HUES48 (cell line): Measurements from ENCODE around the gene UROD.

Experiments
- H3K27ac ChIP-seq: one replicate; pipeline ENCODE4 v1.7.0; 2013; ENCODE audit warnings: low read depth, low read length, inconsistent platforms
- H3K27me3 ChIP-seq: 2 replicates; pipeline ENCODE4 v1.6.1; 2013; ENCODE audit warnings: mild to moderate bottlenecking, low read length; ENCODE audit not compliant: control insufficient read depth, insufficient read depth
- H3K36me3 ChIP-seq: 2 replicates; pipeline ENCODE4 v1.6.1; 2013; ENCODE audit warnings: low read length; ENCODE audit not compliant: control insufficient read depth, insufficient read depth
- H3K4me1 ChIP-seq: 2 replicates; pipeline ENCODE4 v1.6.1; 2013; ENCODE audit warnings: mild to moderate bottlenecking, low read length; ENCODE audit not compliant: control insufficient read depth, insufficient read depth
- H3K4me3 ChIP-seq: 2 replicates; pipeline ENCODE4 v1.5.1; 2013; ENCODE audit warnings: mild to moderate bottlenecking, low read depth, low read length
- H3K9ac ChIP-seq: 2 replicates; pipeline ENCODE4 v1.6.1; 2013; ENCODE audit warnings: mild to moderate bottlenecking, low read depth, low read length, moderate library complexity
- H3K9me3 ChIP-seq: 2 replicates; pipeline ENCODE4 v1.6.1; 2013; ENCODE audit warnings: low read length; ENCODE audit not compliant: control insufficient read depth, insufficient read depth

UROD gene

DNA sequence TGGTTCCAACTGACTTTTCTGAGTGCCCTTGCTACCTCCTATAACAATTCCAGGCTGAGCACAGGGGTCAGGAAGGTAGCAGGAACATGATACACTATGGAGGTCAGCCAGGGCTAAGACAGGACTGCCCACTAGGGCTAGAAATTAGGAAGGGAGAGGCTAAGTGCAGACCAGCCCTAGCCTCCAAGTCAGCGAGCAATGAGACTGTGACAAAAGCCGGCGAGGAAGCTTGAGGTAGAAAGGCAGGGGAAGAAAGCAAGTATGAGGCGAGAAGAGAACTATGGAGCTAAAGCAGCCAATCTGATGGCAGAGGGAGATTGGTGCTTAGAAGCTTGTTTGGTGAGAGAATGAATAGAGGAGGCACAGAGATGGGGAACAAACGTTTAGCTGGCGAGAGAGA, 4.7 kb downstream of the UROD start:
- H3K27me3 ChIP-seq, result no peaks in the 10 kb centered on the region
- H3K36me3 ChIP-seq, result peaks cover 15% of the 10 kb centered on the region
- H3K9me3 ChIP-seq, result no peaks in the 10 kb centered on the region
- H3K27ac ChIP-seq, result no peak overlapping the region
- H3K9ac ChIP-seq, result no peak overlapping the region
- peaks cover under 1% of the 10 kb centered on the region for H3K4me1 ChIP-seq
- no peak overlapping the region for H3K4me3 ChIP-seq

DNA sequence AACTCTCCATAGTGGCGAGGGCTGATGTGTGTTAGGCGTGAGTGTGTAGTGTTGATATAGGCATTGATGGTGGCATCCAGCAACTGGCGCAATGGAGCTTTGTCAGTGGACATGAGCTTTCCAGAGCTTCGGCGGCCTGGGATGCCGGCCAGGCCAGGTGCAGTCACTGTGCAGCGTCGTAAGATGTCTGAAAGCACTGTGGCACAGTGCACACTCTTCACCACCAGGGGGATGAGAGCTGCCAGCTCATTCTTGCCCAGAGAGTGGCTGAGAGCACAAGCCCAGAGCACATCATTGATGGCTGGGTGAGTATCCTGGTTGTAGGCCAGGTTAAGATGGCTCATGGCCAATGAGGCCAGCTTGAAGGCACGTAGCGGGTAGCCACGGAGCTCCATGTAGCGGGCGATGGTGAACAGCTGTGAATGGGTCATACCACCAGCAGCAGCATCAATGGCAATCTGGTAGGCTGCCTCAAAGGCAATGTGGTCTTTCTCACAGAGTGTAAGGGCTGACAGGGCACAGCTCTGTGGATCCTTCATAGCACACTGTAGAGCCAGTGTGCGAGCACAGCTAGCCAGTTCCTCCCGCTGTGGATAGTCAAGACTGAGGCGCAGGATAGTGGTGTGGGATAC, 6.7 kb downstream of the UROD start:
- Histone ChIP-seq H3K36me3 (peaks cover 12% of the 10 kb centered on the region), H3K27ac (no peak overlapping the region), H3K4me3 (no peak overlapping the region), H3K4me1 (no peaks in the 10 kb centered on the region), H3K27me3 (no peaks in the 10 kb centered on the region), H3K9me3 (no peaks in the 10 kb centered on the region), H3K9ac (no peak overlapping the region)

DNA sequence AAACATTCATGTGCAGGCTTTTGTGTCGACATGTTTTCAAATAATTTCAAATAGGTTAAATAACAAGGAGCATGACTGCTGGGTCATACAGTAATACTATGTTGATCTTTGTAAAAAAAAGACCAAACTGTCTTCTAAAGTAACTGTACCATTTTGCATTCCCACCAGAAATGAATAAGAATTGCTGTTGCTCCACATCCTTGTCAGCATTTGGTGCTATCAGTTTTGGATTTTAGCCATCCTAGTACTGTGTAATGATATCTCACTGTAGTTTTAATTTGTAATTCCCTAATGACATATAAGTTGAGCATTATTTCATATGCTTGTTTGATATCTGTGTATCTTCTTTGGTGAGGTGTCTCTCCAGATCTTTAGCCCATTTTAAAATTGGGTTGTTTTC, 11.6 kb downstream of the UROD start:
- Histone ChIP-seq H3K4me3 (no peak overlapping the region), H3K27me3 (no peaks in the 10 kb centered on the region), H3K4me1 (no peaks in the 10 kb centered on the region), H3K9me3 (no peaks in the 10 kb centered on the region), H3K9ac (no peak overlapping the region), H3K36me3 (no peaks in the 10 kb centered on the region), H3K27ac (no peak overlapping the region)

DNA sequence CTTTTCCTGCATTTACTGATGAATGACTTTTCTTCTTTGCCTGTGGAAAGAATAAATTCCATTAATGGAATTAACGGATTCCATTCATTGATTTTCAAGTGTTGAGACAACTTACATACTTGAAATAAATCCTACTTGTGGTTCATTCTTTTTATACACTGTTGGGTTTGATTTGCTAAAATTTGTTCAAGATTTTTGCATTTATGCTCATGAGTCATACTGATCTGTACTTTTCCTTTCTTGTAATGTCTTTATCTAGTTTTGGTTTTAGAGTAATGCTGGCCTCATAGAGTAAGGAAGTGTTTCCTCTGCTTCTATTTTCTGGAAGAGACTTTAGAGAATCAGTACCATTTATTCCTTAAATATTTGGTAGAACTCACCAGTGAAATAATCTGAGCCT, 14.4 kb downstream of the UROD start:
- Histone ChIP-seq H3K9ac (no peak overlapping the region), H3K27ac (no peak overlapping the region), H3K36me3 (no peaks in the 10 kb centered on the region), H3K4me1 (no peaks in the 10 kb centered on the region), H3K27me3 (no peaks in the 10 kb centered on the region), H3K4me3 (no peak overlapping the region), H3K9me3 (no peaks in the 10 kb centered on the region)

DNA sequence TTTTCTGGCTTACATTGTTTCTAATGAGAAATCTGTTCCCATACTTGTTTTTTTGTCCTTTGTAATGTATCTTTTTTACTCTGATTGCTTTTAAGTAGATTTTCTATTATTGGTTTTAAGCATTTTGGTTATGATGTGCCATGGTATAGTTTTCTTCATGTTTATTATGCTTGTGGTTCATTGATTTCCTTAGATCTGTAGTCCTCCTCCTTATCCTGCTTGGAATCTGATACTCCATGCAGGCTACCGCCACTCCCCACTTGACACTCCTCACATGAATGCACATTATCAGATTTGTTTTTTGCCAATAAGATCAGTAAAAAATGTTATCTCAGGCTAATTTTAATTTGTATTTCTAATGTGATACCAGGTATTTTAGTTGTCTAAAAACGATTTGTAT, 20.8 kb downstream of the UROD start:
- Histone ChIP-seq H3K27me3 (no peaks in the 10 kb centered on the region), H3K36me3 (no peaks in the 10 kb centered on the region), H3K27ac (no peak overlapping the region), H3K4me1 (no peaks in the 10 kb centered on the region), H3K9me3 (no peaks in the 10 kb centered on the region), H3K9ac (no peak overlapping the region), H3K4me3 (no peak overlapping the region)

DNA sequence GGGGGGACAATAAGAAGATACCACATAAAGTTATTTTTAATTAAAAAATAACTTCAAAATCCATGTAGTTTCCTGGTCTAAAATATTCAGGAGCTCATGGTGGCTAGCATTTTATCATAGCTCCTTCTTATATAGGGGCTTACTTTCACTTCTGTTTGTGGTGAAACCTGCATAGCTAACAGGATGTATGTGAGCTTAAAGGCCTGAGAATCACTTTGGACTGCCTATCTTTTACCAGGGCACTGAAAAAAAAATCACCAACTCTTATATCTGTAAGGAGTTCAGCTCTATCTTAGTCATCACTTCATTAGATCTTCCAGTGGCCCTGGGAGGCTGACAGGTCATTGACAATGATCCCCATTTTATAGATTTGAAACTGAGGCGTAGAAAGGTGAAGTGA, 21.3 kb downstream of the UROD start:
- Histone ChIP-seq H3K27ac (no peak overlapping the region), H3K4me1 (no peaks in the 10 kb centered on the region), H3K9ac (no peak overlapping the region), H3K27me3 (no peaks in the 10 kb centered on the region), H3K4me3 (no peak overlapping the region), H3K36me3 (no peaks in the 10 kb centered on the region), H3K9me3 (no peaks in the 10 kb centered on the region)

DNA sequence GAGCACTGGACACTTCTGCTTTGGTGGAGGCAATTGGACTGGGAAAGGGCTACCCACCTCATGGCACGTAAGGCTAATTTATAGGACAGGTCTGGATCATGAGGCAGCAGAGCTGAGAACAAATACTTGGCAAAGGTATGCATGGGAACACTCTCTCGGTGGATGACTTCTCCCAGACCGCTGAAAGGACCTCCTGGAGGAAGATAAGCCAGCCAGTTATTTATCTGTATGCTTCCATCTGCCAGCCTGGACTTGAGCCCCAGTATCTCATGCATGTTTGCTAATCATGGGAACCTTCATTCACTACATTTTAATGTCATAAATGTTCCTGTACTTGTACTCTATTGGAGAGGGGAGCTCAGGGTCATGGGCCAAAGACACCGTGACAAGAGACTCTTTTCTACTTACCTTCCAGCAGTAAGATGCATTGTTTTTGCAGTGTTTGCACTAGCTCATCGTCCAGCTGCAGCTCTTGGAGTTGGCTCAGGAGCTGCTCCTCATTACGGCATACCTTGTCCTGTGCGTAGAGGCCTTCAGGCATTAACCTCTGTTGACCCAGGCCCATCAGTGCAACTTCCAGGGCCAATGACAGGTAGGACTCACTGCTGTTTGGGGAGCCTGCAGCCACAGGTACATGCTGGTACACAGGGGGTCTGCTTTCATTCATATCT, 23.7 kb downstream of the UROD start:
- Histone ChIP-seq H3K27ac (no peak overlapping the region), H3K4me3 (no peak overlapping the region), H3K27me3 (no peaks in the 10 kb centered on the region), H3K9ac (no peak overlapping the region), H3K9me3 (no peaks in the 10 kb centered on the region), H3K36me3 (no peaks in the 10 kb centered on the region), H3K4me1 (no peaks in the 10 kb centered on the region)

DNA sequence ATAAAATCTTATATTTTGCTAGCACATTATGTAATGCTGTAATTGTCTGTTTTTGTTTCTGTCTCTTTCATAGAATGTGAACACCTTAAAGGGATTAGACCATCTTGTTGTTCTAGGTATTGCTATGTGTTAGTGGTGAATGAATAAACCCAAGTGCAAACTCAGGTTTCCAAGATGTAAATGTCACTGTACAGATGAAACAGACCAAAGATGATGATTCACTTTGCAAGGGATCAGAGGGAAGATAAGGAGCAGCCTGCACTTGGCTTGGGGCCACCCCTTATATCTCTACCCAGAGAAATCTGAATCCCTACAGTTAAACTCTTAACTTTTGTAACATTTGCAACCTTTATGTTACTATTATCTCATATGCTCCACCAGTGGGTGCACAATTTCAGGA, 25.4 kb downstream of the UROD start:
- peaks cover 2% of the 10 kb centered on the region; the same call in 1 of the 2 replicates for H3K4me1 ChIP-seq
- no peak overlapping the region for H3K9ac ChIP-seq
- no peaks in the 10 kb centered on the region for H3K9me3 ChIP-seq
- H3K27ac ChIP-seq, result no peak overlapping the region
- H3K27me3 ChIP-seq, result no peaks in the 10 kb centered on the region
- no peaks in the 10 kb centered on the region for H3K36me3 ChIP-seq
- H3K4me3 ChIP-seq, result no peak overlapping the region

DNA sequence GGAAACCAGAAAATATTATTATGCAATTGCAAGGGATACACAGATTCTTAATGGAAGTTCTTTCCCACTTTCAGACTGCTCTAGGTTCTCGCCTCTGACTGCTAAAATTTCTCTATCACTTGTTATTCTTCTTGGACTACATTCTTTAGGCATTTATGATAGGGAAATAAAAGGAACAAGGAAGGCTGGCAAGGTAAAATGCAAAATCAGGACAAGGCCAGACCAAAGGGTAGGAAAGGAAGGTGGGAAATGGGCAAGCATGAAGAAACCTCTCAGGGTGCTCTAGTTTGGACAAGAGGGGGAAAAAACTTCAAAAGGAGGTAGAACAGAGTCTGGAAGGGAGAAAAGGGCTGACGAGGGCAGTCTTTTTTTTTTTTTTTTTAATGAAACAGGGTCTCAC, 26.2 kb downstream of the UROD start:
- Histone ChIP-seq H3K9me3 (no peaks in the 10 kb centered on the region), H3K36me3 (no peaks in the 10 kb centered on the region), H3K4me3 (no peak overlapping the region)

DNA sequence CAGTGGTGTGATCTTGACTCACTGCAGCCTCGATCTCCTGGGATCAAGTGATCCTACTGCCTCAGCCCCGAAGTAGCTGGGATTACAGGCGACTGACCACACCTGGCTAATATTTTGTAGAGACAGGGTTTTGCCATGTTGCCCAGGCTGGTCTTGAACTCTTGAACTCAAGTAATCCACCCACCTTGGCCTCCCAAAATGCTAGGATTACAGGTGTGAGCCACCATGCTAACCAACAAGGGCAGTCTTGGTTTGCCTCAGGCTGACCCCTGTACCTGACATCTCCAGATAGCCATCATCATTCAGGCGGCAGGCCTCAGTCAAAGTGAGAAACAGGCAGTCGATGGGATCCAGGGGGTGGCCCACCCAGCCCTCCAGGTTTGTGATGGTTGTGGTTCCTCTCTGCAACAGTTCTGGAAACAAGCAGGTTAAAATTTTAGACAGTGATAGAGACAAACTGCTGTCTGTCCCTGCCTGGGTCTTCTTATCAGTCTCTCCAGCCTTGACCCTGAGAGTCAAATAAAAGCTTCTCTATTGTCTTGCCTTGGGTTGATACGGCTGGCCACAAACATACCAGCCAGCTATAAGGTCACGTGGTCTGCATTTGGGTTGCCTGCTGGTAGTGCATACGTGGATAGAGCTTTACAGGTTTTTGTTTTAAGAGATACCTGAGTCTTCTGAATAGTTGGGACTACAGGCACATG, 26.8 kb downstream of the UROD start:
- Histone ChIP-seq H3K27ac (no peak overlapping the region), H3K4me3 (no peak overlapping the region), H3K9ac (no peak overlapping the region), H3K27me3 (no peaks in the 10 kb centered on the region), H3K36me3 (no peaks in the 10 kb centered on the region), H3K9me3 (no peaks in the 10 kb centered on the region), H3K4me1 (peaks cover 10% of the 10 kb centered on the region; the same call in 1 of the 2 replicates)

More for the DNA sequence above, 26.2 kb downstream of the UROD start:
- no peaks in the 10 kb centered on the region for H3K27me3 ChIP-seq
- no peak overlapping the region for H3K9ac ChIP-seq
- peaks cover 10% of the 10 kb centered on the region; the same call in 1 of the 2 replicates for H3K4me1 ChIP-seq
- no peak overlapping the region for H3K27ac ChIP-seq

DNA sequence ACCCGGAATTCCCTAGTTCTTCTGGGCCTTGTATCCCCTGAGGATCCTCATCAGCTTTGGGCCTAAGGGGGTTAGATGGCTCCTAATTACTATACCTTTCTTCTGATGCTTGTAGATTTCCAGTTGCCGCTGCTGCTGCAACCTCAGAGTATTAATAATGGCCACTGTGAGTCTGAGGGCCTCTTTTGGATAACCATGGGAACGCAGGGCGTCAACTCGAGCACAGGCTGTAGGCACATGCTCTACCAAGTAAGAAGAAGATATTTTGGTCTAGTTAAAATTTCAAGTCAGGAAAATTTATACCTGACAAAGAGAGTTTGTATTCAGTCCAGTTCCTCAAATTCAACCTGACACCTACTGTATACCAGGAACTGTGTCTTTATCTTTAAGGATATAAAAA, 28.2 kb downstream of the UROD start:
- H3K9ac ChIP-seq, result no peak overlapping the region

More for the DNA sequence above, 28.2 kb downstream of the UROD start:
- Histone ChIP-seq H3K27me3 (no peaks in the 10 kb centered on the region), H3K27ac (no peak overlapping the region), H3K4me1 (peaks cover 10% of the 10 kb centered on the region; the same call in 1 of the 2 replicates), H3K36me3 (no peaks in the 10 kb centered on the region), H3K9me3 (no peaks in the 10 kb centered on the region), H3K4me3 (no peak overlapping the region)
